K562 (cell line): ENCODE measurements around the gene ROMO1. TPM values are rescaled to one million over a fixed set of nuclear protein-coding genes. Genes with fewer than 3 reads are reported as not detected.

Experiments
- ARNT ChIP-seq, 2 experiments: fragments of 450-650 bp; IDR thresholded peaks; 2 replicates each; pipeline ENCODE4 v1.6.1; 2016; ENCODE audit warnings: mild to moderate bottlenecking in 1 of 2
- CEBPB ChIP-seq: fragments of 450-650 bp; IDR thresholded peaks from 2 replicates; pipeline ENCODE4 v1.6.1; 2016; ENCODE audit warnings: missing genetic modification characterization, missing compliant biosample characterization
- DIDO1 ChIP-seq: fragments of 450-650 bp; IDR thresholded peaks from 2 replicates; pipeline ENCODE4 v1.6.1; 2016; ENCODE audit warnings: low read depth, missing biosample characterization, missing genetic modification characterization
- EWSR1 ChIP-seq: fragments of 450-650 bp; IDR thresholded peaks from 2 replicates; pipeline ENCODE4 v1.6.1; 2018; ENCODE audit warnings: borderline replicate concordance, mild to moderate bottlenecking, low read depth, moderate library complexity; ENCODE audit not compliant: partially characterized antibody
- FOXP1 ChIP-seq: sonication (generic); formaldehyde crosslinking; IDR thresholded peaks from 2 replicates; pipeline ENCODE4 v1.8.0; 2022; ENCODE audit warnings: mild to moderate bottlenecking, missing genetic modification reagents
- GABPB2 ChIP-seq: fragments of 250-450 bp; sonication (Bioruptor Pico); conservative IDR thresholded peaks from 2 replicates; pipeline ENCODE4 v1.5.1; 2021; ENCODE audit warnings: mild to moderate bottlenecking
- HNRNPLL ChIP-seq: fragments of 200-400 bp; formaldehyde crosslinking; IDR thresholded peaks from 2 replicates; pipeline ENCODE4 v1.6.1; 2017; ENCODE audit warnings: low read length, low read depth, mild to moderate bottlenecking; ENCODE audit not compliant: poor library complexity, severe bottlenecking
- HSF4 ChIP-seq: fragments of 250-450 bp; sonication (Bioruptor Pico); IDR thresholded peaks from 2 replicates; pipeline ENCODE4 v2.1.2; 2022; ENCODE audit warnings: mild to moderate bottlenecking, moderate library complexity, borderline replicate concordance
- KAT7 ChIP-seq: sonication (generic); formaldehyde crosslinking; IDR thresholded peaks from 2 replicates; pipeline ENCODE4 v1.8.0; 2022; ENCODE audit warnings: missing genetic modification reagents, mild to moderate bottlenecking, borderline replicate concordance
- KLF10 ChIP-seq: fragments of 250-450 bp; sonication (Bioruptor Pico); IDR thresholded peaks from 2 replicates; pipeline ENCODE4 v1.6.1; 2021; ENCODE audit warnings: matching md5 sums
- MED1 ChIP-seq: sonication (generic); formaldehyde crosslinking; IDR thresholded peaks from 2 replicates; pipeline ENCODE4 v1.8.1; 2023; ENCODE audit warnings: missing genetic modification reagents, borderline replicate concordance
- MXD1 ChIP-seq: fragments of 250-450 bp; sonication (Bioruptor Pico); IDR thresholded peaks from 2 replicates; pipeline ENCODE4 v1.8.0; 2021; ENCODE audit warnings: borderline replicate concordance, mild to moderate bottlenecking, moderate library complexity; ENCODE audit not compliant: poor library complexity, severe bottlenecking
- MYBL2 ChIP-seq, 2 experiments: fragments of 450-650 bp in 1 of 2; sonication (generic) in 1 of 2; formaldehyde crosslinking in 1 of 2; IDR thresholded peaks; 2 replicates each; pipeline versions ENCODE4 v1.6.1 to v1.8.1; 2017 to 2022; ENCODE audit warnings: borderline replicate concordance in 1 of 2, inconsistent platforms in 1 of 2, low read depth in 1 of 2, mild to moderate bottlenecking in 1 of 2, missing genetic modification reagents in 1 of 2, moderate library complexity in 1 of 2
- MYNN ChIP-seq, 2 experiments: sonication (generic); formaldehyde crosslinking in 1 of 2; IDR thresholded peaks; 2 replicates each; pipeline versions ENCODE4 v1.5.0 to v1.6.1; 2016 to 2020; ENCODE audit warnings: antibody characterized with exemption in 1 of 2, missing genetic modification reagents in 1 of 2
- PHF21A ChIP-seq: fragments of 450-650 bp; IDR thresholded peaks from 2 replicates; pipeline ENCODE4 v1.6.1; 2017; ENCODE audit warnings: low read depth, borderline replicate concordance
- SMAD1 ChIP-seq: fragments of 150-350 bp; IDR thresholded peaks from 2 replicates; pipeline ENCODE4 v1.6.1; 2014; ENCODE audit warnings: low read length, low read depth; ENCODE audit not compliant: partially characterized antibody
- TCF3 ChIP-seq: sonication (generic); formaldehyde crosslinking; IDR thresholded peaks from 2 replicates; pipeline ENCODE4 v1.4.0; 2020; ENCODE audit warnings: mild to moderate bottlenecking, missing genetic modification reagents
- ZBTB8A ChIP-seq: fragments of 450-650 bp; IDR thresholded peaks from 2 replicates; pipeline ENCODE4 v1.6.1; 2018; ENCODE audit warnings: mild to moderate bottlenecking, moderate library complexity; ENCODE audit not compliant: partially characterized antibody
- ZEB2 ChIP-seq: fragments of 450-650 bp; IDR thresholded peaks from 2 replicates; pipeline ENCODE4 v1.6.1; 2016
- ZNF121 ChIP-seq: sonication (generic); formaldehyde crosslinking; conservative IDR thresholded peaks from 2 replicates; pipeline ENCODE4 v1.8.0; 2022; ENCODE audit warnings: missing genetic modification reagents
- ZNF232 ChIP-seq: sonication (generic); formaldehyde crosslinking; IDR thresholded peaks from 2 replicates; pipeline ENCODE4 v1.8.0; 2022; ENCODE audit warnings: mild to moderate bottlenecking, missing genetic modification reagents
- ZNF277 ChIP-seq: fragments of 250-450 bp; sonication (Bioruptor Pico); IDR thresholded peaks from 2 replicates; pipeline ENCODE4 v1.8.0; 2022; ENCODE audit warnings: inconsistent platforms, mild to moderate bottlenecking, moderate library complexity, borderline replicate concordance
- ZNF584 ChIP-seq: fragments of 200-800 bp; sonication (Bioruptor generic); IDR thresholded peaks from 2 replicates; pipeline ENCODE4 v1.6.1; 2016; ENCODE audit warnings: low read depth, mild to moderate bottlenecking, missing genetic modification characterization, missing compliant biosample characterization
- polyA plus RNA-seq, 8 experiments: library from polyadenylated mRNA; depleted of rRNA in 4 of 8; stranded (reverse) in 5 of 8; unstranded in 3 of 8; fragments of >200 nt; fragmentation: Nextera tagmentation in 2 of 8; fragmentation: Illumina TruSeq in 1 of 8; extraction: Ambion mirVana in 2 of 8; extraction: Trizol in 1 of 8; gene quantifications; 2 replicates each; pipeline versions ENCODE4 v1.2.1 to v1.2.3, GENCODE V29; 2011 to 2014; ENCODE audit warnings: inconsistent platforms in 1 of 8, missing spikeins in 1 of 8
- total RNA-seq, 7 experiments: library from RNA; depleted of rRNA in 6 of 7; stranded (reverse); fragments of >200 nt in 6 of 7; fragmentation: Illumina TruSeq in 2 of 7; extraction: Trizol in 2 of 7; gene quantifications; 2 replicates each; pipeline versions ENCODE4 v1.2.1 to v1.2.3, GENCODE V29; 2011 to 2021; ENCODE audit warnings: low replicate concordance in 1 of 7
- TF ChIP-seq, protein P1 (sequence below): fragments of 450-650 bp; IDR thresholded peaks from 2 replicates; pipeline ENCODE4 v1.6.1; 2016; ENCODE audit warnings: mild to moderate bottlenecking

ROMO1 gene
- total and polyA plus RNA-seq, 9 of the 15 experiments (the other 6 are each of a cell fraction or from before 2014, with no cell fraction given): 31.8 to 741 (median 226) TPM

DNA sequence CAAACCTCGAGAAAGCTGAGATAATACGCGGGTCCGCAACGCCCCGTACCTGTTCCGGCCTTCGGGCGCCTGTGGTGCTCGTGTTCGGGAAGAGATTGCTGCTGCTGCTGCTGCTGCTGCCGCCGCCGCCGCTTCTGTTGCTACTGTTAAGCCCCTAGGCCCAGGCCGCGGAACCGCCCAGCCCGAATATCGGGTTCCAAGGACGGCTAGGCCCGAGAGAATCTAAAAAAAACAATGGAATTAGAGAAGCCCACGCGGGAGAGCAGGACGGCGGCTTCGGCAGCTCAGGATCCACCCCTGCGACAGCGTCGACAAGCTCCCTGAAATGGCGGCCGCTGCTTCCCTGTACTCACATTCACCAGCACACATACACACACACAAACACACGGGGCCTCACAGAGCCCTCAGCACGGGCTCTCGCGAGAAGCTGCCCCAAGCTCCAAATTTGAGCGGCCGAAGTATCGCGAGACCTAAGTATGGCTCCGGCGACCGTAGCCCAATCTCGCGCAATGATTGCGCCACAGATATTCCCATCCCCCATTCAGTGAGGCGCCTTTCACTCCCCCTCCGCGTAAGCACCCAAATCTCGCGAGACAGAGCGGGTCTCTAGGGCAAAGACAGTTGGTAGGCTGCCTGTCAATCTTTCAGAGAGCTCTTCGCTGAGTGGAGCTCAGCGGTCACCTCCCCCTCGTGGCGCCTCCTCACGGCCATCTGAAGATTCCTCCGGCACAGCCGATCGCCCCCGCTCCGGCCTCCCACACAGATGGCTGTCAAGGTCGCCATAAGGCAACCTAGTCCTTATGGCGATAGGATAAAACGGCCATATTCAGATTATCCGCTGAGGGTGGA, 42.9 kb downstream of the ROMO1 start, which contains the start of gene RBM39 (continued):
- TF ChIP-seq ZEB2: no peak
- TF ChIP-seq, protein P1, sequence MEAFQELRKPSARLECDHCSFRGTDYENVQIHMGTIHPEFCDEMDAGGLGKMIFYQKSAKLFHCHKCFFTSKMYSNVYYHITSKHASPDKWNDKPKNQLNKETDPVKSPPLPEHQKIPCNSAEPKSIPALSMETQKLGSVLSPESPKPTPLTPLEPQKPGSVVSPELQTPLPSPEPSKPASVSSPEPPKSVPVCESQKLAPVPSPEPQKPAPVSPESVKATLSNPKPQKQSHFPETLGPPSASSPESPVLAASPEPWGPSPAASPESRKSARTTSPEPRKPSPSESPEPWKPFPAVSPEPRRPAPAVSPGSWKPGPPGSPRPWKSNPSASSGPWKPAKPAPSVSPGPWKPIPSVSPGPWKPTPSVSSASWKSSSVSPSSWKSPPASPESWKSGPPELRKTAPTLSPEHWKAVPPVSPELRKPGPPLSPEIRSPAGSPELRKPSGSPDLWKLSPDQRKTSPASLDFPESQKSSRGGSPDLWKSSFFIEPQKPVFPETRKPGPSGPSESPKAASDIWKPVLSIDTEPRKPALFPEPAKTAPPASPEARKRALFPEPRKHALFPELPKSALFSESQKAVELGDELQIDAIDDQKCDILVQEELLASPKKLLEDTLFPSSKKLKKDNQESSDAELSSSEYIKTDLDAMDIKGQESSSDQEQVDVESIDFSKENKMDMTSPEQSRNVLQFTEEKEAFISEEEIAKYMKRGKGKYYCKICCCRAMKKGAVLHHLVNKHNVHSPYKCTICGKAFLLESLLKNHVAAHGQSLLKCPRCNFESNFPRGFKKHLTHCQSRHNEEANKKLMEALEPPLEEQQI: no peak
- TF ChIP-seq HNRNPLL: peak; percentile 71
- no peak for TF ChIP-seq MED1 (CRISPR knock-in tag)
- TF ChIP-seq ZNF232 (CRISPR knock-in tag): no peak
- TF ChIP-seq CEBPB (tag): peak; percentile 100
- no peak; the same call in 1 of the 2 replicates for TF ChIP-seq MYBL2 (IDR thresholded peaks at IDR 0.05; ENCODE audit: low read depth)
- no peak for TF ChIP-seq MYBL2 (CRISPR knock-in tag; IDR thresholded peaks at IDR 0.05; ENCODE audit: borderline replicate concordance)
- TF ChIP-seq PHF21A: no peak
- TF ChIP-seq SMAD1: peak; percentile 94
- TF ChIP-seq FOXP1 (CRISPR knock-in tag): peak; percentile 88; the same call in 1 of the 2 replicates
- TF ChIP-seq ZNF121 (CRISPR knock-in tag): no peak
- TF ChIP-seq MXD1 (CRISPR knock-in tag): no peak
- TF ChIP-seq EWSR1: no peak
- TF ChIP-seq DIDO1 (tag): peak; percentile 31; the same call in 1 of the 2 replicates
- no peak for TF ChIP-seq KAT7 (CRISPR knock-in tag)
- peak; percentile 55; the same call in 1 of the 2 replicates for TF ChIP-seq ZNF584 (CRISPR knock-in tag)
- TF ChIP-seq ARNT (IDR thresholded peaks at IDR 0.05): peak; percentile 11 to 59; a peak in 2 of 4 replicates
- TF ChIP-seq HSF4: no peak
- TF ChIP-seq ZNF277 (CRISPR knock-in tag): no peak
- TF ChIP-seq ZBTB8A: no peak
- no peak for TF ChIP-seq KLF10 (CRISPR knock-in tag)
- TF ChIP-seq MYNN (IDR thresholded peaks at IDR 0.05): peak; percentile 43; the same call in 1 of the 2 replicates
- TF ChIP-seq MYNN (CRISPR knock-in tag; IDR thresholded peaks at IDR 0.05): no peak
- no peak; the same call in 1 of the 2 replicates for TF ChIP-seq GABPB2 (CRISPR knock-in tag)
- TF ChIP-seq TCF3 (CRISPR knock-in tag): peak; percentile 10; the same call in 1 of the 2 replicates
